Left lung (tissue), 10 donors: ENCODE results near the gene JPH3. TPM values are rescaled to one million over a fixed set of nuclear protein-coding genes. Genes with fewer than 3 reads are reported as not detected.

Experiments
- ATAC-seq: fragments of 200-7000 bp; cut with Tn5 transposase; one replicate; pipeline ENCODE4 v1.9.1; 2020; ENCODE audit warnings: moderate library complexity
- DNase-seq, 4 donors: peaks; one replicate each; pipeline ENCODE4 v3.0.0-alpha.2; 2013 to 2020
- H3K27ac ChIP-seq, 2 donors: fragments of 200-600 bp; sonication (generic) in 1 of 2; one replicate each; pipeline versions ENCODE4 v1.5.0 to v1.8.0; 2020 to 2021
- H3K27me3 ChIP-seq, 2 donors: fragments of 200-600 bp; sonication (generic) in 1 of 2; one replicate each; pipeline versions ENCODE4 v1.5.0 to v1.8.0; 2020 to 2021
- H3K36me3 ChIP-seq, 2 donors: fragments of 200-600 bp; sonication (generic) in 1 of 2; one replicate each; pipeline versions ENCODE4 v1.5.0 to v1.8.0; 2020 to 2021
- H3K4me1 ChIP-seq, 2 donors: fragments of 200-600 bp; one replicate each; pipeline ENCODE4 v1.8.0; 2021
- H3K4me3 ChIP-seq, 2 donors: fragments of 200-600 bp; sonication (generic) in 1 of 2; one replicate each; pipeline versions ENCODE4 v1.5.0 to v1.8.0; 2020 to 2021; ENCODE audit warnings: mild to moderate bottlenecking in 1 of 2
- H3K9me3 ChIP-seq, 2 donors: fragments of 200-600 bp; sonication (generic) in 1 of 2; one replicate each; pipeline versions ENCODE4 v1.5.0 to v1.8.0; 2020 to 2021
- intact Hi-C, 2 donors: fragments of 100-400 bp; cut with DNase I; formaldehyde crosslinking; loops; one replicate each; pipeline versions ENCODE4 v1.11.2 to v1.14.2; 2022
- polyA plus RNA-seq, 6 donors: library from polyadenylated mRNA; unstranded; fragments of 120-200 nt; gene quantifications; one replicate each; pipeline ENCODE4 v1.2.1, GENCODE V29; 2013; ENCODE audit not compliant: insufficient read length in 6 of 6
- total RNA-seq, 2 donors: library from RNA; stranded (reverse); fragmentation: NEBNext Ultra II Directional; extraction: Animal tissue kit (Norgen Biotek cat#: 25700); gene quantifications; one replicate each; pipeline ENCODE4 v1.2.1, GENCODE V29; 2021
- TF ChIP-seq, protein P1 (sequence below), 2 donors: fragments of 200-600 bp; sonication (generic) in 1 of 2; IDR thresholded peaks; one replicate each; pipeline versions ENCODE4 v1.5.0 to v1.8.0; 2021; ENCODE audit warnings: antibody characterized with exemption in 2 of 2
- donor health status: DM: no; HTN: yes; CAD: no.
- donor health status: DM: no; HTN: no; CAD: no.

Gene JPH3
- total and polyA plus RNA-seq, 8 donors = 0.06 to 2.5 (median 1.2) TPM; not detected in 1

DNA sequence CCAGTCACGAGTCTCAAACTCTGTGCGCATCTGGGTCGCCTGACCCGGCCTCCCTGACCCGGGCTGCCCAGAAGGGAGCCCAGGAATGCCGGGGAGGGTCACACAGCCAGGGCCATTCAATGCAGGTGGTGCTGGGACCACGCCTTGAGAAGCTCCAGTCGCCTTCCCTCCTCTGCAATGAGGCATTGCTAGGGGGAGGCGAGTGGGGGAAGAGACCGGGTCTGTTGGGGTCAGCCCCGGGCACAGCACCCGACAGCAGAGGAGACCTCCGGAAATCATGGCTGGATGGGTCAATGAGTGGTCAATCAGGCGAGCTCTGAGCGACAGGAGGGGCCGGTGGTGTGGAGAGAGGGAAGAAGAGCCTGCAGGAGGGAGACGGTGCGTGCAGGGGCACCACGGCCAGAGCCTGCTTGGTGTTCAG, 13.3 kb downstream of the JPH3 start:
- peaks cover 0 to 51% of the 10 kb centered on the region in 2 donors for H3K27me3 ChIP-seq
- intact Hi-C loops = no loop called here
- no peak for ATAC-seq
- TF ChIP-seq, protein P1, sequence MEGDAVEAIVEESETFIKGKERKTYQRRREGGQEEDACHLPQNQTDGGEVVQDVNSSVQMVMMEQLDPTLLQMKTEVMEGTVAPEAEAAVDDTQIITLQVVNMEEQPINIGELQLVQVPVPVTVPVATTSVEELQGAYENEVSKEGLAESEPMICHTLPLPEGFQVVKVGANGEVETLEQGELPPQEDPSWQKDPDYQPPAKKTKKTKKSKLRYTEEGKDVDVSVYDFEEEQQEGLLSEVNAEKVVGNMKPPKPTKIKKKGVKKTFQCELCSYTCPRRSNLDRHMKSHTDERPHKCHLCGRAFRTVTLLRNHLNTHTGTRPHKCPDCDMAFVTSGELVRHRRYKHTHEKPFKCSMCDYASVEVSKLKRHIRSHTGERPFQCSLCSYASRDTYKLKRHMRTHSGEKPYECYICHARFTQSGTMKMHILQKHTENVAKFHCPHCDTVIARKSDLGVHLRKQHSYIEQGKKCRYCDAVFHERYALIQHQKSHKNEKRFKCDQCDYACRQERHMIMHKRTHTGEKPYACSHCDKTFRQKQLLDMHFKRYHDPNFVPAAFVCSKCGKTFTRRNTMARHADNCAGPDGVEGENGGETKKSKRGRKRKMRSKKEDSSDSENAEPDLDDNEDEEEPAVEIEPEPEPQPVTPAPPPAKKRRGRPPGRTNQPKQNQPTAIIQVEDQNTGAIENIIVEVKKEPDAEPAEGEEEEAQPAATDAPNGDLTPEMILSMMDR (IDR thresholded peaks at IDR 0.05) = no peak
- DNase-seq = no peak
- H3K4me3 ChIP-seq = no peak overlapping the region
- no peaks in the 10 kb centered on the region for H3K36me3 ChIP-seq
- H3K4me1 ChIP-seq = no peaks in the 10 kb centered on the region
- H3K27ac ChIP-seq = no peak overlapping the region
- no peaks in the 10 kb centered on the region for H3K9me3 ChIP-seq

DNA sequence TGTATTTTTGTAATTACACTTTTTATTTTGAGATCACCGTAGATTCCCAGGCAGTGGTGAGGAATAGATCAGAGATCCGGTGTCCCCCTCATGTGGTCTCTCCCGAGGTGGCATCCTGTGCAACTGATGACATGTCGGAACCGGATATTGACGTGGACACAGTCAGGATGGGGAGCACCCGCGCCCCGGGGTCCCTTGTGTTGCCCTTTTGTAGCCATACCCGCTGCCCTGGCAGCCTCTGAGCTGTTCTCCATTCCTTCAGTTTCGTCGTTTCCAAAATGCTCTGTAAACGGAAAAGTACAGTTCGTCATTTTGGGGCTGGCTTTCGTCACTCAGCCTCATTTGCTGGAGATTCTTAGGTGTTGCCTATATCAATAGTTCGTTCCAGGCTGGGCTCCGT, 14.2 kb downstream of the JPH3 start:
- Histone ChIP-seq H3K4me1 (no peaks in the 10 kb centered on the region), H3K4me3 (no peak overlapping the region), H3K27ac (no peak overlapping the region), H3K27me3 (peaks cover 0 to 60% of the 10 kb centered on the region in 2 donors), H3K9me3 (no peaks in the 10 kb centered on the region), H3K36me3 (no peaks in the 10 kb centered on the region)
- TF ChIP-seq, protein P1 (IDR thresholded peaks at IDR 0.05) = no peak
- intact Hi-C loops = no loop called here
- ATAC-seq (no peak), DNase-seq (no peak)

DNA sequence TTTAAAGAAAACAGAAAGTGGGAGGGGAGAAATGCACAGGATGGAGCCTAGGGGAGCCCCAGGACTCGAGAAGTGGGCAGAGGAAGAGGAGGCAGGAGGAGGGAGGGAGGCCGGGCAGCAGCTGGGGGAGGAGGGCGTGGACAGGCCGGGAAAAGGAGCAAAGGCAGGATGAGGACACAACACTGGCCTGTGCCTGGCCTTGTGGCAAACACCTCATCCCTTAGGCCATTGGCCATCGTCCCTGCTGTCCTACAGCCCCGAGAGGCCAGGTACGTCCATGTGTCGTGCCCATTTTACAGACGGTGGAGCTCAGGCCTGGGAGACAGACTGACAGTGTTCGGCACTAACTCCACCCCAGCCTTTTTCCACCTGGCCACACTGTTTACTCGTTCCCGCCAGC, 15.9 kb downstream of the JPH3 start:
- no peak for ATAC-seq
- Histone ChIP-seq H3K36me3 (no peaks in the 10 kb centered on the region), H3K27ac (no peak overlapping the region), H3K4me1 (no peaks in the 10 kb centered on the region), H3K4me3 (no peak overlapping the region), H3K27me3 (peaks cover 0 to 71% of the 10 kb centered on the region in 2 donors), H3K9me3 (no peaks in the 10 kb centered on the region)
- intact Hi-C loops = no loop called here
- DNase-seq = no peak
- TF ChIP-seq, protein P1 (IDR thresholded peaks at IDR 0.05) = no peak

DNA sequence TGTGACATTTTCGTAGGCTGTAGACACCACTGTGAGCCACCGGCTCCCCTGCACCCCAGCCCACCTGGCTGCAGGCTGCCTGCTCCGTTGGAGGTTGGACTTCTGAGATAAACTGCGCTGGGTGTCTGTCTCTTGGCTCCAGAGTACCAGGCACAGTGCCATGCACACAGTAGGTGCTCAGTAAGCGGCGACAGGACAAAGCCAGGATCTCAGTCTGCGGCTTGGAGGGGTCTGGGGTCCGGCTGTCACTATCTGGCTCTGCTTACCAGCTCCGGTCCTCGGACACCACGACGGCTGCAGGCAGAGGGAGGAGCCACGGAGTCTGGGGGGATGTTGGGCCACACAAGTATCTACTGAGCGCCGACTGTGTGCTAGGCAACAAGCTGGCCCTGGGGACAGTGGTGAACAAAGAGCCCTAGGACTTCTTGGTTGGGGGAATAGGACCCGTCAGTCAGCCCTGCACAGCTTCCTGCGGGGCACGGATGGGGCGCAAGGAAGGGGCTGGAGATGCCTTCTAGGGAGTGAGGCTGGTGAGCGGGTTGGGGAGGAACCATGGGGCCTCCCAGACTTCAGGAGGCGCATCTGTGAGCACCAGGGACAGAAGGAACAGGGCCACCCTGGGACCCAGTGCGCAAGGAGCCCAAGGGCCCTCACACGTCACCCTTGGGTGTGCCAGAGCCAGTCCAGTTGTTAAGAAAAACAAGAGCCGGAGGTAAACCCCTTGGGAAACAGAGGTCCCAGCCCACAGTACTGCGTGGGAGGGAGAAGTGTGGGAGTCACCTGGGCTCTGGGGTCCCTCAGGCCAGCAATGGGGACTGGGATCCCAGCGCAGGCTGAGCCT, 17.3 kb downstream of the JPH3 start:
- DNase-seq = no peak
- H3K27ac ChIP-seq = no peak overlapping the region
- peaks cover 0 to 73% of the 10 kb centered on the region in 2 donors for H3K27me3 ChIP-seq
- no peaks in the 10 kb centered on the region for H3K4me1 ChIP-seq
- intact Hi-C loops = no loop called here
- no peak overlapping the region for H3K4me3 ChIP-seq
- TF ChIP-seq, protein P1 (IDR thresholded peaks at IDR 0.05) = no peak
- no peaks in the 10 kb centered on the region for H3K36me3 ChIP-seq
- no peaks in the 10 kb centered on the region for H3K9me3 ChIP-seq
- ATAC-seq = no peak

DNA sequence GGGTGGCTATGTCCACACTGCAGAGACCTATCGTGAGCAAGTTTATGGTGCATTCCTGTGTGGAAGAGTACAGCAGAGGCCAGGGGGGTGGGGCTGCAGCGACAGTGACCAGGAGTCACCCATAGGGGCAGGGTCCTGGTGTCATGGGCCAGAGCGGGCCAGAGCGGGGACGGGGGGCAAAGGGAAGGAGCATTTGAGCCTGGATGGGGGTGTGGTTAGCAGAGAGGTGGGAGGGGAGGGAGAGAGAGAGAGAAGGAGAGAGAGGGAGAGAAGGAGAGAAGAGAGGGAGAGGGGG, 17.8 kb downstream of the JPH3 start:
- Histone ChIP-seq H3K9me3 (no peaks in the 10 kb centered on the region), H3K36me3 (no peaks in the 10 kb centered on the region), H3K4me3 (no peak overlapping the region), H3K27ac (no peak overlapping the region), H3K4me1 (no peaks in the 10 kb centered on the region), H3K27me3 (peaks cover 0 to 71% of the 10 kb centered on the region in 2 donors)
- DNase-seq = no peak
- intact Hi-C loops = no loop called here
- TF ChIP-seq, protein P1 (IDR thresholded peaks at IDR 0.05) = no peak
- ATAC-seq = no peak
